PC-3 (cell line): ENCODE measurements around the gene GLG1. TPM values are rescaled to one million over a fixed set of nuclear protein-coding genes. Genes with fewer than 3 reads are reported as not detected.

Experiments
- ATAC-seq: fragments of 200-7000 bp; cut with Tn5 transposase; 2 replicates; pipeline ENCODE4 v1.9.1; 2020; ENCODE audit warnings: mild to moderate bottlenecking, moderate library complexity
- BruUV-seq: library from RNA; stranded (reverse); fragments of 400-500 nt; replicated peaks from 2 replicates; lab custom pipeline; 2021; lab: Mats Ljungman, UMichigan
- CTCF ChIA-PET: fragments of 300-600 bp; sonication (Branson Sonifier 250); formaldehyde crosslinking; loops from one replicate; lab custom pipeline; 2022; ENCODE audit warnings: antibody characterized with exemption; lab: Charles Lee
- POLR2A ChIA-PET: fragments of 300-600 bp; sonication (Branson Sonifier 250); formaldehyde crosslinking; loops from one replicate; lab custom pipeline; 2022; ENCODE audit warnings: antibody characterized with exemption; ENCODE audit not compliant: unreplicated experiment; lab: Charles Lee
- DNase-seq: peaks from one replicate; pipeline ENCODE4 v3.0.0-alpha.2; 2015
- H2AFZ ChIP-seq: fragments of 300-600 bp; sonication (generic); 2 replicates; pipeline ENCODE4 v1.6.0; 2016; ENCODE audit warnings: antibody characterized with exemption, low read length
- H3F3A ChIP-seq: fragments of 300-600 bp; sonication (generic); one replicate; pipeline ENCODE4 v1.6.0; 2017; ENCODE audit warnings: antibody characterized with exemption, low read length, control low read depth, mild to moderate bottlenecking; ENCODE audit not compliant: unreplicated experiment
- H3K27ac ChIP-seq: fragments of 300-600 bp; sonication (generic); 2 replicates; pipeline ENCODE4 v1.5.1; 2016; ENCODE audit warnings: mild to moderate bottlenecking, low read length
- H3K27me3 ChIP-seq: fragments of 300-600 bp; sonication (generic); 2 replicates; pipeline ENCODE4 v1.6.1; 2016; ENCODE audit warnings: low read length, mixed read lengths
- H3K36me3 ChIP-seq: fragments of 300-600 bp; sonication (generic); 2 replicates; pipeline ENCODE4 v1.6.1; 2016; ENCODE audit warnings: low read depth, mixed run types, low read length, mixed read lengths
- H3K4me1 ChIP-seq: fragments of 300-600 bp; sonication (generic); 2 replicates; pipeline ENCODE4 v1.5.1; 2016; ENCODE audit warnings: low read length; ENCODE audit not compliant: insufficient read depth
- H3K4me2 ChIP-seq: fragments of 300-600 bp; sonication (generic); 2 replicates; pipeline ENCODE4 v1.6.0; 2016; ENCODE audit warnings: low read length
- H3K4me3 ChIP-seq: fragments of 300-600 bp; sonication (generic); 2 replicates; pipeline ENCODE4 v1.5.1; 2016; ENCODE audit warnings: mild to moderate bottlenecking, low read length, mixed read lengths
- H3K79me2 ChIP-seq: fragments of 300-600 bp; sonication (generic); 2 replicates; pipeline ENCODE4 v1.6.1; 2017; ENCODE audit warnings: low read length, mixed read lengths
- H3K9ac ChIP-seq: fragments of 300-600 bp; sonication (generic); 2 replicates; pipeline ENCODE4 v1.6.0; 2016; ENCODE audit warnings: mild to moderate bottlenecking, low read length
- H3K9me2 ChIP-seq: fragments of 300-600 bp; sonication (generic); replicated peaks from 2 replicates; pipeline ENCODE4 v1.6.1; 2016; ENCODE audit warnings: mixed run types, low read length, mixed read lengths
- H3K9me3 ChIP-seq: fragments of 300-600 bp; sonication (generic); 2 replicates; pipeline ENCODE4 v1.6.1; 2016; ENCODE audit warnings: low read length, mixed read lengths
- H4K20me1 ChIP-seq: fragments of 300-600 bp; sonication (generic); 2 replicates; pipeline ENCODE4 v1.6.1; 2016; ENCODE audit warnings: low read length, mixed read lengths
- CTCF ChIP-seq: fragments of 300-600 bp; sonication (generic); conservative IDR thresholded peaks from 2 replicates; pipeline ENCODE4 v1.5.1; 2017; ENCODE audit warnings: antibody characterized with exemption, low read depth, mild to moderate bottlenecking, low read length
- EZH2 ChIP-seq: fragments of 300-600 bp; sonication (generic); IDR thresholded peaks from one replicate; pipeline ENCODE4 v1.6.1; 2017; ENCODE audit warnings: antibody characterized with exemption, mild to moderate bottlenecking, low read length; ENCODE audit not compliant: unreplicated experiment
- EZH2phosphoT487 ChIP-seq: fragments of 300-600 bp; sonication (generic); IDR thresholded peaks from 2 replicates; pipeline ENCODE4 v1.6.1; 2018; ENCODE audit warnings: mild to moderate bottlenecking, antibody characterized with exemption, low read length, borderline replicate concordance
- intact Hi-C: fragments of 100-400 bp; cut with micrococcal nuclease; formaldehyde crosslinking; loops from 2 replicates; pipeline ENCODE4 v1.9.0; 2023
- total RNA-seq: library from RNA; depleted of rRNA; stranded (reverse); fragments of >200 nt; gene quantifications from 2 replicates; pipeline ENCODE4 v1.2.3, GENCODE V29; 2014

GLG1 gene
- total RNA-seq, 1 experiment from 2014 or later, result 63.5 TPM

- H3K4me3 ChIP-seq, result no peak overlapping the region
- peaks cover 16% of the 10 kb centered on the region for H3K4me1 ChIP-seq
- H4K20me1 ChIP-seq, result peaks cover 7% of the 10 kb centered on the region; the same call in 1 of the 2 replicates
- ATAC-seq (peak; percentile 94), DNase-seq (peak; percentile 75)
- H3K79me2 ChIP-seq, result peaks cover 89% of the 10 kb centered on the region
- no peaks in the 10 kb centered on the region for H3K9me3 ChIP-seq
- no TSS peak for BruUV-seq
- no peaks in the 10 kb centered on the region for H3F3A ChIP-seq
- H3K27ac ChIP-seq, result peak overlapping the region; percentile 65
- TF ChIP-seq CTCF, result no peak
- no peak for TF ChIP-seq EZH2phosphoT487
- TF ChIP-seq EZH2, result no peak
- intact Hi-C loops, result no loop called here
- H2AFZ ChIP-seq, result no peak overlapping the region
- no peak overlapping the region for H3K9ac ChIP-seq
- POLR2A ChIA-PET, result no interaction called here
- no peaks in the 10 kb centered on the region for H3K27me3 ChIP-seq
- H3K9me2 ChIP-seq, result no peaks in the 10 kb centered on the region
- no peaks in the 10 kb centered on the region for H3K36me3 ChIP-seq
- H3K4me2 ChIP-seq, result peak overlapping the region; percentile 40
- CTCF ChIA-PET, result interaction anchor here (0.7 kb wide), 1 partner anchor 320 kb away, joined by 6 read pairs; no protein-coding TSS in a partner anchor
Measured at GRCh38 chr16:74577882-74578366, 29.0 kb downstream of the GLG1 start.

- Histone ChIP-seq H3K4me3 (no peak overlapping the region), H3K9me2 (no peaks in the 10 kb centered on the region), H3K4me2 (no peak overlapping the region), H3K36me3 (no peaks in the 10 kb centered on the region), H3K79me2 (peaks cover 88% of the 10 kb centered on the region), H2AFZ (no peak overlapping the region), H3K4me1 (peaks cover 16% of the 10 kb centered on the region), H3K9me3 (no peaks in the 10 kb centered on the region), H3K27ac (no peak overlapping the region), H4K20me1 (peaks cover 7% of the 10 kb centered on the region; the same call in 1 of the 2 replicates), H3K9ac (no peak overlapping the region), H3K27me3 (no peaks in the 10 kb centered on the region), H3F3A (no peaks in the 10 kb centered on the region)
- no peak for DNase-seq
- CTCF ChIA-PET, result interaction anchor here (0.6 kb wide), 1 partner anchor 127 kb away, joined by 4 read pairs; no protein-coding TSS in a partner anchor
- no peak for ATAC-seq
- BruUV-seq, result no TSS peak
- intact Hi-C loops, result no loop called here
- POLR2A ChIA-PET, result no interaction called here
- TF ChIP-seq EZH2, result no peak
- TF ChIP-seq CTCF, result no peak
- no peak for TF ChIP-seq EZH2phosphoT487
Measured at GRCh38 chr16:74575807-74576643, 30.9 kb downstream of the GLG1 start.
